HepG2 (cell line): ENCODE data around the gene MAPKAPK3. TPM values are rescaled to one million over a fixed set of nuclear protein-coding genes. Genes with fewer than 3 reads are reported as not detected.

ENCODE experiments used
- BHLHE40 ChIP-seq: IDR thresholded peaks from 2 replicates; pipeline ENCODE4 v1.6.1; 2011; ENCODE audit warnings: low read length, improper control_type of control experiment
- EHMT2 ChIP-seq: fragments of 200-600 bp; sonication (generic); IDR thresholded peaks from 2 replicates; pipeline ENCODE4 v1.7.0; 2017; ENCODE audit warnings: antibody characterized with exemption, low read depth, low read length, borderline replicate concordance
- ETV6 ChIP-seq: sonication (generic); formaldehyde crosslinking; conservative IDR thresholded peaks from 2 replicates; pipeline ENCODE4 v1.4.0; 2020; ENCODE audit warnings: missing genetic modification reagents
- FOXC1 ChIP-seq: sonication (generic); formaldehyde crosslinking; IDR thresholded peaks from 2 replicates; pipeline ENCODE4 v1.8.0; 2022; ENCODE audit warnings: mild to moderate bottlenecking, missing genetic modification reagents, borderline replicate concordance
- HNRNPLL ChIP-seq: fragments of 200-400 bp; formaldehyde crosslinking; IDR thresholded peaks from 2 replicates; pipeline ENCODE4 v1.6.1; 2017; ENCODE audit warnings: mild to moderate bottlenecking, low read depth, low read length; ENCODE audit not compliant: poor library complexity, severe bottlenecking
- ISL2 ChIP-seq: sonication (generic); formaldehyde crosslinking; IDR thresholded peaks from 2 replicates; pipeline ENCODE4 v1.5.0; 2020; ENCODE audit warnings: missing genetic modification reagents
- PHF8 ChIP-seq: sonication (generic); formaldehyde crosslinking; IDR thresholded peaks from 2 replicates; pipeline ENCODE4 v1.5.0; 2020; ENCODE audit warnings: missing genetic modification reagents
- POGK ChIP-seq: sonication (generic); formaldehyde crosslinking; conservative IDR thresholded peaks from 2 replicates; pipeline ENCODE4 v1.8.0; 2022; ENCODE audit warnings: mild to moderate bottlenecking, moderate library complexity, missing genetic modification reagents
- POGZ ChIP-seq: sonication (generic); formaldehyde crosslinking; IDR thresholded peaks from 2 replicates; pipeline ENCODE4 v1.4.0; 2020; ENCODE audit warnings: mild to moderate bottlenecking, missing genetic modification reagents
- REPIN1 ChIP-seq: sonication (generic); formaldehyde crosslinking; IDR thresholded peaks from 2 replicates; pipeline ENCODE4 v1.8.0; 2022; ENCODE audit warnings: missing genetic modification reagents, low read depth, mild to moderate bottlenecking, borderline replicate concordance
- SP1 ChIP-seq, 2 experiments: fragments of 450-650 bp in 1 of 2; sonication (generic) in 1 of 2; formaldehyde crosslinking in 1 of 2; IDR thresholded peaks; 2 replicates each; pipeline versions ENCODE4 v1.4.0 to v1.6.1; 2016 to 2020; ENCODE audit warnings: missing genetic modification reagents in 1 of 2
- TEAD3 ChIP-seq: optimal IDR thresholded peaks from 2 replicates; pipeline ENCODE3; 2016; ENCODE audit warnings: borderline replicate concordance
- TFAP4 ChIP-seq: sonication (generic); IDR thresholded peaks from 2 replicates; pipeline ENCODE4 v1.6.1; 2016; ENCODE audit warnings: low read depth, borderline replicate concordance
- ZBTB20 ChIP-seq: sonication (generic); formaldehyde crosslinking; IDR thresholded peaks from 2 replicates; pipeline ENCODE4 v1.8.1; 2023; ENCODE audit warnings: missing genetic modification reagents, low read depth, mild to moderate bottlenecking, borderline replicate concordance
- ZBTB43 ChIP-seq: sonication (generic); formaldehyde crosslinking; conservative IDR thresholded peaks from 2 replicates; pipeline ENCODE4 v1.4.0; 2020; ENCODE audit warnings: missing genetic modification reagents
- ZFY ChIP-seq: sonication (generic); formaldehyde crosslinking; IDR thresholded peaks from 2 replicates; pipeline ENCODE4 v1.4.0; 2020; ENCODE audit warnings: missing genetic modification reagents
- ZNF124 ChIP-seq: sonication (generic); formaldehyde crosslinking; IDR thresholded peaks from 2 replicates; pipeline ENCODE4 v1.4.0; 2020; ENCODE audit warnings: missing genetic modification reagents
- ZNF276 ChIP-seq: sonication (generic); formaldehyde crosslinking; IDR thresholded peaks from 2 replicates; pipeline ENCODE4 v1.4.0; 2020; ENCODE audit warnings: mild to moderate bottlenecking, low read depth, missing genetic modification reagents
- ZNF552 ChIP-seq: sonication (generic); formaldehyde crosslinking; IDR thresholded peaks from 2 replicates; pipeline ENCODE4 v1.9.0; 2022; ENCODE audit warnings: missing genetic modification reagents, mild to moderate bottlenecking, borderline replicate concordance
- ZNF644 ChIP-seq: IDR thresholded peaks from 2 replicates; pipeline ENCODE4 v1.6.1; 2016; ENCODE audit warnings: low read depth
- ZNF761 ChIP-seq: sonication (generic); formaldehyde crosslinking; conservative IDR thresholded peaks from 2 replicates; pipeline ENCODE4 v1.4.0; 2020; ENCODE audit warnings: mild to moderate bottlenecking, missing genetic modification reagents
- ZSCAN29 ChIP-seq: sonication (generic); formaldehyde crosslinking; conservative IDR thresholded peaks from 2 replicates; pipeline ENCODE4 v1.4.0; 2020; ENCODE audit warnings: mild to moderate bottlenecking, missing genetic modification reagents
- polyA plus RNA-seq, 8 experiments: library from polyadenylated mRNA; depleted of rRNA in 3 of 8; stranded (reverse) in 7 of 8; unstranded in 1 of 8; fragments of >200 nt; fragmentation: Illumina TruSeq in 4 of 8; extraction: Trizol in 4 of 8; gene quantifications; 2 replicates each; pipeline versions ENCODE4 v1.2.1 to v1.2.3, GENCODE V29; 2011 to 2016; ENCODE audit warnings: low read depth in 4 of 8, missing spikeins in 1 of 8, mixed read lengths in 1 of 8; ENCODE audit not compliant: insufficient read depth in 1 of 8
- total RNA-seq, 5 experiments: library from RNA; depleted of rRNA; stranded (reverse); fragments of >200 nt; fragmentation: Illumina TruSeq; extraction: Trizol; gene quantifications; 2 replicates each; pipeline ENCODE4 v1.2.3, GENCODE V29; 2016; ENCODE audit warnings: low read depth in 1 of 5

Gene MAPKAPK3
- total and polyA plus RNA-seq, 2 of the 13 experiments (the other 11 are each of a cell fraction or from before 2014, with no cell fraction given), result 39.9 to 41.2 TPM

GRCh38 chr3:50587806-50588758 lies 28.9 kb upstream of the MAPKAPK3 start (continued):
- peak; percentile 41; the same call in 1 of the 2 replicates for TF ChIP-seq ZBTB43 (CRISPR knock-in tag)
- TF ChIP-seq FOXC1, result 0 out of 2 replicates have a peak, but pooled peaks have one; percentile 49
- TF ChIP-seq BHLHE40, result 0 out of 2 replicates have a peak, but pooled peaks have one; percentile 22
- TF ChIP-seq ZFY (CRISPR knock-in tag), result peak; percentile 80
- no peak for TF ChIP-seq SP1 (IDR thresholded peaks at IDR 0.05)
- 0 out of 2 replicates have a peak, but pooled peaks have one; percentile 25 for TF ChIP-seq SP1 (CRISPR knock-in tag; IDR thresholded peaks at IDR 0.05)
- peak; percentile 94 for TF ChIP-seq TFAP4
- TF ChIP-seq HNRNPLL, result no peak
- TF ChIP-seq ETV6 (CRISPR knock-in tag), result peak; percentile 38; the same call in 1 of the 2 replicates
- TF ChIP-seq ZNF124, result 0 out of 2 replicates have a peak, but pooled peaks have one; percentile 66
- 0 out of 2 replicates have a peak, but pooled peaks have one; percentile 45 for TF ChIP-seq EHMT2
- TF ChIP-seq REPIN1, result 0 out of 2 replicates have a peak, but pooled peaks have one; percentile 48
- TF ChIP-seq ISL2 (CRISPR knock-in tag), result peak; percentile 53
- 0 out of 2 replicates have a peak, but pooled peaks have one; percentile 40 for TF ChIP-seq ZNF552 (CRISPR knock-in tag)
- peak; percentile 77; the same call in 1 of the 2 replicates for TF ChIP-seq ZBTB20
- TF ChIP-seq ZNF276, result peak; percentile 68; the same call in 1 of the 2 replicates
- TF ChIP-seq ZSCAN29 (CRISPR knock-in tag), result peak; percentile 68
- peak; percentile 20 for TF ChIP-seq TEAD3
- TF ChIP-seq PHF8, result 0 out of 2 replicates have a peak, but pooled peaks have one; percentile 31
- peak; percentile 78; the same call in 1 of the 2 replicates for TF ChIP-seq ZNF761
- peak; percentile 67 for TF ChIP-seq POGZ
- peak; percentile 68; the same call in 1 of the 2 replicates for TF ChIP-seq ZNF644 (CRISPR knock-in tag)
- TF ChIP-seq POGK (CRISPR knock-in tag), result peak; percentile 55; the same call in 1 of the 2 replicates
